GM12872 (cell line): ENCODE measurements around the gene SLC1A2.

Experiments
- TF ChIP-seq, protein P1 (sequence below): IDR thresholded peaks from 3 replicates; pipeline ENCODE4 v1.5.1; 2011; ENCODE audit warnings: low read depth, mild to moderate bottlenecking, low read length, moderate library complexity; ENCODE audit not compliant: insufficient read depth

SLC1A2 gene

DNA sequence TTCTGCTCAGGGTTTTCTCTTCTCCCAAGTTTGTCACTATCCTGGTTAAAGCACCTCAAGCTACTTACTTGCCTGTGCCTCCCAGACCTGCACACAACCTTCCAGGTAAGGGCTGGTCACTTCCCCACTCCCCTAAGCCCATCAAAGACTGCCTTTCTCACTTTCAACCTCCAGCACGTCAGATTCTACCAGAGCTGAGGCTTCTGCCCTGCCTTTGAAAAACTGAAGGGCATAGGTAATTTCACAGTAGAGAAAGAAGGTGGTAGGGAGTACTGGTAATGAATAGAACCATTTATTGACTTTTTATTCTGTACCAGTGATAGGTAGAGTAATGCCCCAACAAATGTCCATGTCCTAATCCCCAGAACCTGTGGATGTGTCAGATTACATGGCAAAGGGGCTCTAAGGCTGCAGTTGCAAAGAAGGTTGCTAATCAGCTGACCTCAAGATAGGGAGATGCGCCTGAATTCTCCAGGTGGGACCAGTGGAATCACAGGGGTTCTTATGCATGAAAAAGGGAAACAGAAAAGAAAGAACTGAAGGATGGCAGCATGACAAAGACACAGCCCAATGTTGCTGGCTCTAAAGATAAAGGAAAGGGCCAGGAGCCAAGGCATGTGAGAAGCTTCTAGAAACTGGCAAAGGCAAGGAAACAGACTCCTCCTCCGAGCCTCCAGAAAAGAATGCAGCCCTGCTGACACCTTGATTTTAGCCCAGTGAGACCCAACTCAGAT lies 89.0 kb downstream of the SLC1A2 start:
- TF ChIP-seq, protein P1, sequence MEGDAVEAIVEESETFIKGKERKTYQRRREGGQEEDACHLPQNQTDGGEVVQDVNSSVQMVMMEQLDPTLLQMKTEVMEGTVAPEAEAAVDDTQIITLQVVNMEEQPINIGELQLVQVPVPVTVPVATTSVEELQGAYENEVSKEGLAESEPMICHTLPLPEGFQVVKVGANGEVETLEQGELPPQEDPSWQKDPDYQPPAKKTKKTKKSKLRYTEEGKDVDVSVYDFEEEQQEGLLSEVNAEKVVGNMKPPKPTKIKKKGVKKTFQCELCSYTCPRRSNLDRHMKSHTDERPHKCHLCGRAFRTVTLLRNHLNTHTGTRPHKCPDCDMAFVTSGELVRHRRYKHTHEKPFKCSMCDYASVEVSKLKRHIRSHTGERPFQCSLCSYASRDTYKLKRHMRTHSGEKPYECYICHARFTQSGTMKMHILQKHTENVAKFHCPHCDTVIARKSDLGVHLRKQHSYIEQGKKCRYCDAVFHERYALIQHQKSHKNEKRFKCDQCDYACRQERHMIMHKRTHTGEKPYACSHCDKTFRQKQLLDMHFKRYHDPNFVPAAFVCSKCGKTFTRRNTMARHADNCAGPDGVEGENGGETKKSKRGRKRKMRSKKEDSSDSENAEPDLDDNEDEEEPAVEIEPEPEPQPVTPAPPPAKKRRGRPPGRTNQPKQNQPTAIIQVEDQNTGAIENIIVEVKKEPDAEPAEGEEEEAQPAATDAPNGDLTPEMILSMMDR, result no peak

DNA sequence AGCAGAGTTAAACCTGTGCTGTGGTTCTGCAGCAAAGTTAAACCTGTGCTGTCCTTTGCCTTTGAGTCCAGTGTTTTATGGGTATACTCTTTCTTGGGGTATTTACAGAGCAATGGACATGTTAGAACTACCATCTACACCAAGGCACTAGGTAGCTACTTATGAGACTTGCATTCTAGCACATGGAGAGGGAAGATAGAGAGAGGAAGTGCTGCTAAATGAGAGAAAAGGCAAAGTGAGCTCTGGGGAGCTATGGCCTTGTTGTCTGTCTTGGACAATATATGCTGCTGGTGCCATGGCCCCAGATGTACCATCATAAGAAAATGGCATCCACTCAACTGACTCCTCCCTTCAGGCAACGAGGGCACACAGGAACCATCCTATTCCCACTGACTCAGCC lies 91.5 kb downstream of the SLC1A2 start:
- TF ChIP-seq, protein P1, result no peak

- TF ChIP-seq, protein P1, result no peak
Measured at GRCh38 chr11:35326266-35326879, 93.0 kb downstream of the SLC1A2 start.

DNA sequence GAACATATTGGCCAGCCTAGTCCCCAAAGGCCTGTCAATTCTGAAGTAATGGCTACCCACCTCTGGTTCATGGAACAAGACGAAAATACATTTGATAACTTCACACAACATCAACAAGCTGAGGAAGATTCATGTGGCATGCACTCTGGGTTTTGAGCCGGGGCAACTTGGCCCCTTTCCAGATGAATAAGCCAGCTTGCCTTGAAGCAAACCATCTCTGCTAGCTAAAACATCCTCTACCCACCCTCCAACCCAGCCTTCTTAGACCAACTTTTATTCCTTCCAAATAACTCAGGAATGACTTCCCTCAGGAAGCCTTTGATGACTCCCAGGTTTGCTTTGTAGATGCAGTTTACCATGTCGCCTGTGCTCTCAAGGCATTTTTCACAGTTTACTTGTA lies 94.4 kb downstream of the SLC1A2 start:
- TF ChIP-seq, protein P1, result no peak

DNA sequence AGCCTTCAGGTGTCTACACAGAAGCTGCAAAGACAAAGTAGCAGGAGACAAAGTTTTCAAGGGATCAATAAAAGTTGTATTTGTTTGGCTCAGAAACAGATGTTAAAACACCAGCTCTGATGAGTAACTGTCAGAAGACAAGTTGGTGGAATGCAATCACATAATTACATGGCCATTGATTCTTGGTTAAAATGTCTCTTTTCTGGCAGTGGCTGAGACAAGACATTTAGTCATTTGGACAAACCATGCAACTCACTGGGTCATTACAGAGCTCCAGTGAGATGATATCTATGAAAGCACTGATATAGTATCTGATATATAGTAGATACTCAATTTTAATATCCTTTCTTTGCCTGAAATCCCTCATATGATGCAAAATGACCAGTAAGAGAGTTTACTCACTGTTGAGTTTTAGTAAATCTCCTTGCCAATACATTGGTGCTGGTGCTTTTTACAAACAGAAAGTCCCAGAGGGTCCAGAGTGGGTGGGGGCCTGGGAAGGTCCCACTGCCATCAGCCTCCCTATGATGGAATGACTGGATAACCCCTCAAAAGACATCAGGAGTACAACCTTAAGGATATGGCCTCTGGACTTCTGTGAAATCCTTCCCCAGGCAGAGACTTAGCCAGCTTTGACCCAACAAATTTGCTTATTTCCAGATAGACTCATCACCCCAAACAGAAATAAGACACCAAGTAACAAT lies 95.0 kb downstream of the SLC1A2 start:
- TF ChIP-seq, protein P1, result no peak

DNA sequence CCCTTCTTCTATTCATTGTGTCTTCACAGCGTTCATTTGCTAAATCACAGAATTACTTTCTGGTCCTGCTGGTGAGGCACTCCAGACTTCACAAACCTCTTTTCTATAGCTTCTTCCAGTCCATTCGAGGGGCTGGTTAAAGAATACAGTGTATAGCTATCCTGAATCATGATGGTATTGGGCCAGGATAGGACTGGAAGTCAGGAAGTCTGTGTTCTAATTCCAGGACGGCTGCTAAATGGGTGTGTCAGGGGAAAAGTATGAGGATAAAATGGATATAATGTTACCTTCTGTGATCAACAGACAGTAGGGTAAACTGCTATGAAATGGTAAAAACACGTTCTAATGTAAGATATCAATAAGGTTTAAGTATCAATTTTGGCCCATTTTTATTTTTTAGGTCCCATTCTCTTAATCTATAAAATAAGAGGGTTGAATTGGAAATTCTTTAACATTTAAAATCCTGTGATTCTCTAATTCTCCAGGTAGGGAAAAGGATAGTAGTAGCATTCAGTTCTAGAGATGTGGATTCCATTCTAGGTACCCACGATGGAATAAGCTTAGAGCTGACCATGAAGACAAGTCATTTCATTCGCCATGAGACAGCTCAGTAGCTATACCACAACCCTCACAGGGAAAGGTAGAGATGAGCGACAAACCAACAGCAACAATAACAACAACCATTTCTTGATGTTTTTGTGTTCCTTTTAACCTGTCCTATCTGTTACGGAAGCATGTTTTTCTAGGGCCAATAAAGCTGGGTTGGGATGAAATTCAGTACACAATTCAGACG lies 96.1 kb downstream of the SLC1A2 start:
- TF ChIP-seq, protein P1, result no peak
